Smooth muscle cell (in vitro differentiated cells): Measurements from ENCODE around the gene IGFBP2. TPM values are rescaled to one million over a fixed set of nuclear protein-coding genes. Genes with fewer than 3 reads are reported as not detected.
A peak's percentile ranks its signal among the peaks of the same experiment; 100 is the strongest.

ENCODE experiments used
- DNase-seq: peaks from one replicate; lab custom pipeline; 2025; ENCODE audit not compliant: unreplicated experiment; lab: John Stamatoyannopoulos, UW
- H2AFZ ChIP-seq: fragments of 200-600 bp; sonication (generic); 2 replicates; pipeline ENCODE4 v1.6.0; 2016; ENCODE audit warnings: antibody characterized with exemption, low read depth, mild to moderate bottlenecking
- H3F3A ChIP-seq: fragments of 200-600 bp; sonication (generic); 2 replicates; pipeline ENCODE4 v1.6.0; 2017; ENCODE audit warnings: antibody characterized with exemption, low read depth
- H3K27ac ChIP-seq: fragments of 200-600 bp; sonication (generic); 2 replicates; pipeline ENCODE4 v1.5.1; 2016; ENCODE audit warnings: low read depth, mild to moderate bottlenecking
- H3K27me3 ChIP-seq: fragments of 200-600 bp; sonication (generic); 2 replicates; pipeline ENCODE4 v1.6.1; 2016; ENCODE audit warnings: low read depth, mild to moderate bottlenecking
- H3K36me3 ChIP-seq: fragments of 200-600 bp; sonication (generic); 2 replicates; pipeline ENCODE4 v1.5.1; 2016; ENCODE audit warnings: low read depth
- H3K4me1 ChIP-seq: fragments of 200-600 bp; sonication (generic); 2 replicates; pipeline ENCODE4 v1.5.1; 2016; ENCODE audit warnings: low read depth
- H3K4me2 ChIP-seq: fragments of 200-600 bp; sonication (generic); 2 replicates; pipeline ENCODE4 v1.6.0; 2016; ENCODE audit warnings: mild to moderate bottlenecking
- H3K4me3 ChIP-seq: fragments of 200-600 bp; sonication (generic); 2 replicates; pipeline ENCODE4 v1.5.1; 2016; ENCODE audit warnings: mild to moderate bottlenecking
- H3K79me2 ChIP-seq: fragments of 200-600 bp; sonication (generic); 2 replicates; pipeline ENCODE4 v1.6.0; 2016; ENCODE audit warnings: low read depth, mild to moderate bottlenecking
- H3K9ac ChIP-seq: fragments of 200-600 bp; sonication (generic); 2 replicates; pipeline ENCODE4 v1.6.0; 2016; ENCODE audit warnings: low read depth
- H3K9me3 ChIP-seq: fragments of 200-600 bp; sonication (generic); replicated peaks from 2 replicates; pipeline ENCODE4 v1.5.1; 2016; ENCODE audit warnings: low read depth
- H4K20me1 ChIP-seq: fragments of 200-600 bp; sonication (generic); 2 replicates; pipeline ENCODE4 v1.6.0; 2016; ENCODE audit warnings: low read depth
- WGBS: methylation state at CpG from one replicate; pipeline ENCODE4 v1.1.7; 2016; ENCODE audit warnings: low lambda C conversion rate; 5-methylcytosine and 5-hydroxymethylcytosine counted together
- polyA plus RNA-seq: library from polyadenylated mRNA; unstranded; fragments of >200 nt; fragmentation: Nextera tagmentation; extraction: Ambion mirVana; gene quantifications from 2 replicates; pipeline ENCODE4 v1.2.1, GENCODE V29; 2016
- total RNA-seq: library from RNA; depleted of rRNA; stranded (reverse); fragments of >200 nt; gene quantifications from 2 replicates; pipeline ENCODE4 v1.2.3, GENCODE V29; 2014
- TF ChIP-seq, protein P1 (sequence below): fragments of 200-600 bp; sonication (generic); IDR thresholded peaks from 2 replicates; pipeline ENCODE4 v1.5.1; 2017; ENCODE audit warnings: borderline replicate concordance, mild to moderate bottlenecking, antibody characterized with exemption; ENCODE audit not compliant: insufficient read depth, poor library complexity, severe bottlenecking

Gene IGFBP2
- total and polyA plus RNA-seq, 2 experiments from 2014 or later = 143 to 225 TPM

GRCh38 chr2:216680951-216681629 lies 47.9 kb downstream of the IGFBP2 start:
- H3K27ac ChIP-seq = no peak overlapping the region

GRCh38 chr2:216681683-216682082 lies 48.5 kb downstream of the IGFBP2 start:
- peaks cover 83% of the 10 kb centered on the region for H4K20me1 ChIP-seq
- peaks cover 5% of the 10 kb centered on the region for H3K36me3 ChIP-seq
- no peak overlapping the region for H2AFZ ChIP-seq
- no peaks in the 10 kb centered on the region for H3K9me3 ChIP-seq
- peak overlapping the region; percentile 70 for H3K27ac ChIP-seq
- peaks cover 17% of the 10 kb centered on the region for H3K79me2 ChIP-seq
- H3K27me3 ChIP-seq = no peaks in the 10 kb centered on the region
- no peak for DNase-seq
- TF ChIP-seq, protein P1, sequence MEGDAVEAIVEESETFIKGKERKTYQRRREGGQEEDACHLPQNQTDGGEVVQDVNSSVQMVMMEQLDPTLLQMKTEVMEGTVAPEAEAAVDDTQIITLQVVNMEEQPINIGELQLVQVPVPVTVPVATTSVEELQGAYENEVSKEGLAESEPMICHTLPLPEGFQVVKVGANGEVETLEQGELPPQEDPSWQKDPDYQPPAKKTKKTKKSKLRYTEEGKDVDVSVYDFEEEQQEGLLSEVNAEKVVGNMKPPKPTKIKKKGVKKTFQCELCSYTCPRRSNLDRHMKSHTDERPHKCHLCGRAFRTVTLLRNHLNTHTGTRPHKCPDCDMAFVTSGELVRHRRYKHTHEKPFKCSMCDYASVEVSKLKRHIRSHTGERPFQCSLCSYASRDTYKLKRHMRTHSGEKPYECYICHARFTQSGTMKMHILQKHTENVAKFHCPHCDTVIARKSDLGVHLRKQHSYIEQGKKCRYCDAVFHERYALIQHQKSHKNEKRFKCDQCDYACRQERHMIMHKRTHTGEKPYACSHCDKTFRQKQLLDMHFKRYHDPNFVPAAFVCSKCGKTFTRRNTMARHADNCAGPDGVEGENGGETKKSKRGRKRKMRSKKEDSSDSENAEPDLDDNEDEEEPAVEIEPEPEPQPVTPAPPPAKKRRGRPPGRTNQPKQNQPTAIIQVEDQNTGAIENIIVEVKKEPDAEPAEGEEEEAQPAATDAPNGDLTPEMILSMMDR = no peak
- no peaks in the 10 kb centered on the region for H3K4me1 ChIP-seq
- 65% methylated on average over 2 of the region's 2 CpGs for WGBS
- H3F3A ChIP-seq = peaks cover 50% of the 10 kb centered on the region
- H3K4me2 ChIP-seq = no peak overlapping the region
- no peak overlapping the region for H3K4me3 ChIP-seq
- no peak overlapping the region for H3K9ac ChIP-seq

More at GRCh38 chr2:216680951-216681629, 47.9 kb downstream of the IGFBP2 start:
- no peaks in the 10 kb centered on the region for H3K4me1 ChIP-seq
- WGBS = 88% methylated on average over 10 of the region's 10 CpGs
- peaks cover 5% of the 10 kb centered on the region for H3K36me3 ChIP-seq
- H4K20me1 ChIP-seq = peaks cover 82% of the 10 kb centered on the region
- no peak overlapping the region for H3K4me3 ChIP-seq
- DNase-seq = no peak
- H3K9ac ChIP-seq = no peak overlapping the region
- TF ChIP-seq, protein P1 = no peak
- H3K27me3 ChIP-seq = no peaks in the 10 kb centered on the region
- peaks cover 11% of the 10 kb centered on the region for H3K79me2 ChIP-seq
- no peak overlapping the region for H3K4me2 ChIP-seq
- H3K9me3 ChIP-seq = no peaks in the 10 kb centered on the region
- peaks cover 47% of the 10 kb centered on the region for H3F3A ChIP-seq
- no peak overlapping the region for H2AFZ ChIP-seq

- H3K27ac ChIP-seq = peak overlapping the region; percentile 70
- 29% methylated on average over 3 of the region's 3 CpGs for WGBS
- H4K20me1 ChIP-seq = peaks cover 85% of the 10 kb centered on the region
- peaks cover 58% of the 10 kb centered on the region for H3F3A ChIP-seq
- no peak for DNase-seq
- H3K36me3 ChIP-seq = no peaks in the 10 kb centered on the region
- no peak overlapping the region for H3K4me3 ChIP-seq
- H3K79me2 ChIP-seq = peaks cover 38% of the 10 kb centered on the region
- no peaks in the 10 kb centered on the region for H3K9me3 ChIP-seq
- no peak overlapping the region for H3K4me2 ChIP-seq
- no peak overlapping the region for H2AFZ ChIP-seq
- H3K9ac ChIP-seq = no peak overlapping the region
- H3K27me3 ChIP-seq = no peaks in the 10 kb centered on the region
- H3K4me1 ChIP-seq = peaks cover 10% of the 10 kb centered on the region
- TF ChIP-seq, protein P1 = no peak
Observed at GRCh38 chr2:216683846-216684245, 50.6 kb downstream of the IGFBP2 start.

DNA sequence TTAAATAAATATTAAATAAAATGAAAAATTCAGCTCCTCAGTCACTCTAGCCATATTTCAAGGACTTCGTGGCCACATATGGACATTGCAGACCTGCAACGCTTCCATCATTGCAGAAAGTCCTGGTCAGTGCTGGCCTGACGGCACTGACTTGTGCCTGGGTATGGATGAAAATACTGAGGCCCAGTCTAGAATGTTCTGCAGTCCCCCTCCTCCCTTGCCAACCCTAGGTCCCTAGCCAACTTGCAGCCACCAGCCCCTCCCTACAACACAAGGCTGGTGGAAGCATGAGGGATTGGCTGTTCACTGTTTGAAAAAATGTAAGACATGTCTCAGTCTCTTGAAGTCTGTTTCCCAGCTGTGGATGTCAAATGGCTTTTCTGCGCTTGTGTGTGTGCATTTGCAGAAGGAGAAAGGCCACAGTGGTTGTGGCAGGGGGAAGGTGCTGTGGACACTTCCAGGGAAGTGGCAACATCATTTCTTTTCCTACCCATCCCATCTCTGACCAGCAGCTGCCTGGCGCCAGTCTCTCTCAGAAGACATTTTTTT lies 52.2 kb downstream of the IGFBP2 start:
- Histone ChIP-seq H3K9me3 (no peaks in the 10 kb centered on the region), H3K36me3 (no peaks in the 10 kb centered on the region), H3K79me2 (peaks cover 52% of the 10 kb centered on the region), H3K27ac (peak overlapping the region; percentile 70), H3K9ac (no peak overlapping the region), H2AFZ (no peak overlapping the region), H3K4me3 (no peak overlapping the region), H4K20me1 (peaks cover 82% of the 10 kb centered on the region), H3K27me3 (no peaks in the 10 kb centered on the region), H3F3A (peaks cover 66% of the 10 kb centered on the region), H3K4me2 (no peak overlapping the region), H3K4me1 (peaks cover 24% of the 10 kb centered on the region)
- WGBS = 68% methylated on average over 5 of the region's 5 CpGs
- no peak for DNase-seq
- TF ChIP-seq, protein P1 = no peak
